Measurements from ENCODE around the gene MAGOH. TPM values are rescaled to one million over a fixed set of nuclear protein-coding genes. Genes with fewer than 3 reads are reported as not detected.

The MAGOH gene
- total and polyA plus RNA-seq, 2 donors (not counting 3 experiments of a cell fraction or from before 2014, with no cell fraction given): 25.9 to 60.1 TPM

DNA sequence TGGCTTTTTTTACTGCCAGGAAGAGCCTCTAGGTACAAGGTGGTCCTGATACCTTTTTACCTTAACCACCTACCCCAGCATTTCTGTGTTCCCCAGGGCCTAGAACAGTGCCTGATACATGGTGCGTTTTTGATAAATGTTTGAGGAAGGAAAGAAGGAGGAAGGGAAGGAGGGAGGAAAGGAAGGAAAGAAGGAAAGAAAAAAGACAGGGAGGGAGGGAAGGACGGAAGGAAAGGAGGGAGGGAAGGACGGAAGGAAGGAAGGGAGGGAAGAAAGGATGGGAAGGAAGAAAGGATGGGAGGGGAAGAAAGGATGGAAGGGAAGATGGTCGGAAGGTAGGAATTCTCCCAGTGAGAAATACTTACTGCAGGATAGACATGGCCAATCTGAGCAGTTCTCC, 12.0 kb upstream of the MAGOH start:
- FAIRE-seq: no peak
- no peaks in the 10 kb centered on the region for H3K79me2 ChIP-seq (ENCODE audit: control insufficient read depth, insufficient read depth, low read length)
- no peak overlapping the region for H3K4me3 ChIP-seq (replicated peaks in 1 of 3; ENCODE audit: insufficient read depth in 1 of 3, low read depth in 1 of 3, low read length in 3 of 3)
- POLR2A ChIA-PET: no interaction called here
- TF ChIP-seq POLR2AphosphoS5 (IDR thresholded peaks at IDR 0.05; ENCODE audit: insufficient read depth, low read depth, low read length): no peak
- TF ChIP-seq JUN (IDR thresholded peaks at IDR 0.05; ENCODE audit: borderline replicate concordance, insufficient read depth, insufficient read length, low read depth): no peak
- TF ChIP-seq GATA2 (IDR thresholded peaks at IDR 0.05; ENCODE audit: insufficient read depth, insufficient read length, low read depth, low read length): no peak
- dilution Hi-C loops (cut with MboI; ENCODE audit: extremely low pct_ligation_motif_present, low sequenced_read_pairs) (no loop called here), intact Hi-C loops (cut with micrococcal nuclease) (no loop called here)
- H3K27ac ChIP-seq (ENCODE audit: insufficient read depth, low read depth, low read length): no peak overlapping the region
- peaks cover 0 to 13% of the 10 kb centered on the region in 2 experiments for H3K36me3 ChIP-seq (ENCODE audit: control insufficient read depth in 2 of 2, extremely low read depth in 1 of 2, insufficient read depth in 2 of 2, low read length in 2 of 2)
- no peaks in the 10 kb centered on the region for H3K9me3 ChIP-seq (replicated peaks; ENCODE audit: control insufficient read depth, insufficient read depth, low read length)
- H3K9ac ChIP-seq (replicated peaks; ENCODE audit: extremely low read depth, insufficient read depth, low read length): no peak overlapping the region
- H3K27me3 ChIP-seq (ENCODE audit: control insufficient read depth in 2 of 2, insufficient read depth in 2 of 2, low read length in 2 of 2): no peaks in the 10 kb centered on the region
- no TSS peak for BruUV-seq (replicated peaks)
- no peak for DNase-seq (ENCODE audit: low read depth, low spot score)
- H2AFZ ChIP-seq (ENCODE audit: low read depth, low read length): no peak overlapping the region
- H3K4me1 ChIP-seq (ENCODE audit: control insufficient read depth, extremely low read depth, insufficient read depth, low read length): no peaks in the 10 kb centered on the region
- no peaks in the 10 kb centered on the region for H3K9me1 ChIP-seq (replicated peaks; ENCODE audit: control insufficient read depth, extremely low read depth, insufficient read depth, low read length)
- no peaks in the 10 kb centered on the region for H4K20me1 ChIP-seq (replicated peaks; ENCODE audit: control insufficient read depth, extremely low read depth, insufficient read depth, low read length)
- no peak overlapping the region for H3K4me2 ChIP-seq (ENCODE audit: insufficient read depth, low read length)
- CTCF ChIA-PET: no interaction called here

DNA sequence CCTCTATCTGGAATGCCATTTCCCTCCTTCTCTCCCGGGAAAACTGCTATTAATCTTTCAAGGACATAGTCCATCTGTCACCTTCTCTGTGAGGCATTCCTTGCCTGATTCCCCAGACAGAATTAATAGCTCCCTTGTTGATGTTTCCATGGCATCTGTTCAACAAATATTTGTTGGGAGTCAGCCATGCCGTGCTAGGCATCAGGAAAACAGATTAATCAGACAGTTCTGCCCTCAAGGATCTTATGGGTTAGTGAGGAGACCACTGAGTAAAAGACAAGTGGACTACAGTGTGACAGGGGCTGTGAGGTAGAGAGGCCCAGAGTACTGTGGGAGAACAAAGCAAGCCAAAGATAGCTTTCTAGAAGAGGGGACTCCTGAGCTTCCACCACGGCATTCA, 11.4 kb upstream of the MAGOH start:
- CTCF ChIA-PET: no interaction called here

More for the DNA sequence above, 11.4 kb upstream of the MAGOH start:
- dilution Hi-C loops (cut with MboI; ENCODE audit: extremely low pct_ligation_motif_present, low sequenced_read_pairs): no loop called here
- no peak for FAIRE-seq
- TF ChIP-seq EZH2 (IDR thresholded peaks at IDR 0.05; ENCODE audit: borderline replicate concordance, low read depth, low read length, severe bottlenecking) (no peak), MYC (IDR thresholded peaks at IDR 0.05; ENCODE audit: low read depth, low read length) (no peak), GATA2 (IDR thresholded peaks at IDR 0.05; ENCODE audit: insufficient read depth, insufficient read length, low read depth, low read length) (no peak), JUN (IDR thresholded peaks at IDR 0.05; ENCODE audit: borderline replicate concordance, insufficient read depth, insufficient read length, low read depth) (no peak)
- no TSS peak for BruUV-seq (replicated peaks)
- no peak for DNase-seq (ENCODE audit: low read depth, low spot score)
- Histone ChIP-seq H4K20me1 (replicated peaks; ENCODE audit: control insufficient read depth, extremely low read depth, insufficient read depth, low read length) (no peaks in the 10 kb centered on the region), H3K79me2 (ENCODE audit: control insufficient read depth, insufficient read depth, low read length) (no peaks in the 10 kb centered on the region), H3K4me2 (ENCODE audit: insufficient read depth, low read length) (no peak overlapping the region), H3K9ac (replicated peaks; ENCODE audit: extremely low read depth, insufficient read depth, low read length) (no peak overlapping the region), H3K9me1 (replicated peaks; ENCODE audit: control insufficient read depth, extremely low read depth, insufficient read depth, low read length) (no peaks in the 10 kb centered on the region), H3K9me3 (replicated peaks; ENCODE audit: control insufficient read depth, insufficient read depth, low read length) (no peaks in the 10 kb centered on the region), H3K27ac (ENCODE audit: insufficient read depth, low read depth, low read length) (no peak overlapping the region), H3K36me3 (ENCODE audit: control insufficient read depth in 2 of 2, extremely low read depth in 1 of 2, insufficient read depth in 2 of 2, low read length in 2 of 2) (peaks cover 0 to 13% of the 10 kb centered on the region in 2 experiments), H2AFZ (ENCODE audit: low read depth, low read length) (no peak overlapping the region), H3K27me3 (ENCODE audit: control insufficient read depth in 2 of 2, insufficient read depth in 2 of 2, low read length in 2 of 2) (no peaks in the 10 kb centered on the region), H3K4me3 (replicated peaks in 1 of 3; ENCODE audit: insufficient read depth in 1 of 3, low read depth in 1 of 3, low read length in 3 of 3) (no peak overlapping the region), H3K4me1 (ENCODE audit: control insufficient read depth, extremely low read depth, insufficient read depth, low read length) (no peaks in the 10 kb centered on the region)
- intact Hi-C loops (cut with micrococcal nuclease): no loop called here
- POLR2A ChIA-PET: no interaction called here
